ENCODE measurements around the gene PDE2A.
A peak's percentile ranks its signal among the peaks of the same experiment; 100 is the strongest.

Gene PDE2A

DNA sequence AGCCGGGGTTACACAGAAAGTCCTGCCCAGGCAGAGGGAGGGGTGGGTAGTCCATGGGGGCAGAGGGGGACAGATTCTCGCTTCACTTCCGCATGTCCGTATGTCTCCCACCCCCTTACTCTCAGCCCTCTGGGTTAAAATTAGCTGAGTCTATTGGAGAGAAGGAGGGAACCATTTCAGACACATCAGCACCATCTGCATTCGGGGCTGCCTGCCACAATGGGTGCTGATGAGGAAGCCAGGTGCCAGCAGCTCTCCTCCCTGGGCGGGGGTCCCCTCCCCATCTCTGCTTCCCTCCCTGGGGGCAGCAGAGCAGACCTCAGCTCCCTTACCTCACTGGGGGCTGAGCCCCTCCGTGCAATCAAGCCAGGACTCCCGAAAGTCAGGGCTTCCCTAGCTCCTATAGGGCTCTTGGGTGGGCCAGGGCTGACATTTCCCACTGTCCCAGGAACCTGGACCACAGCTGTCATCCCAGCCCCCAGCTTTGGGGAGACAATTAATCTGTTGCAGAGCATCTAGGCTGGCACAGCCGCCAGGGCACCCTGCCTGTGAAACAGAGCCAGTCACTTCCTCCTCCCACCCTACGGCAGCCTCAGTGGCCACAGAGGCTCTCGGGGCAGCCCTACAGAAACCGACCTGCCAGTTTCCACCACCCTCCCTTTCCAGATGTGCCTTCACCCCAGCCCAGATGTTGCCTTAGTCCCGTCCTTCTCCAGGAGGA, 67.3 kb downstream of the PDE2A start:
- no peak for DNase-seq

DNA sequence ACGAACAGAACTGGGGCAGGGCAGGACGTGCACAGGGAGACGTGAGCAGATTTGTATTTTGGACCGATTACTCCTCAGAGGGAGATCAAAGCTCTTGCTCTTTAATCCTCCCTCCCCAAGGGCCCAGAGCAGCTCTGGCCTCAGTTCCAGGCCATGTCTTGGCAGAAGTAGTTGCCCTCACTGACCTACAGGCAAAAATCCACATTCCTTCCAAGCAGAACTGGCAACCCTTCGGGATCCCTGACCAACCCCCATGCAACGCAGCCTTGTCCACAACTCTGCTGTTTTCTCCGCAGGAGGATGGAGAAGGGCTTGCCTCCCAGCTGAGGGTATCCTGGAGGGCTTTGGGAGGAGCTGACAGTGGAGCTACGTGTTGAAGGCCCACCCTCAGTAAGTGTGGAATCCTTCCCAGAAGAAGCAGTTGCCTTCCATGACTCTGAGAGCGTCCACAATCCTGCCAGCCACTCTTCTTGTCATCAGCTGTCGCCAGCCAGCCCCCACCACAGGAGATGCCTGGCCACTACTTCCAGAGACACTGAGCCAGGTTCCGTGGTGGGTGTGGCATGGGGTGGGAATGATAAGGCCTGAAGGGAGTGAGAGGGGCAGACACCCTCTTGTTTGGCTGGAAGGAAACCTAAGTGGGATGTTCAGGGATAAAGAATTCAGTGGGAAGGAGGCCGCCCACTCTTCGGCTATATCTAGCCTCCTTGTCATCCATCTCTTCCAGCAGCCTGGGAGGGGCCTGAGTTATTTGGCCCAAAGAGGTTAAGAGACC, 68.1 kb downstream of the PDE2A start:
- peak; percentile 65 for DNase-seq

DNA sequence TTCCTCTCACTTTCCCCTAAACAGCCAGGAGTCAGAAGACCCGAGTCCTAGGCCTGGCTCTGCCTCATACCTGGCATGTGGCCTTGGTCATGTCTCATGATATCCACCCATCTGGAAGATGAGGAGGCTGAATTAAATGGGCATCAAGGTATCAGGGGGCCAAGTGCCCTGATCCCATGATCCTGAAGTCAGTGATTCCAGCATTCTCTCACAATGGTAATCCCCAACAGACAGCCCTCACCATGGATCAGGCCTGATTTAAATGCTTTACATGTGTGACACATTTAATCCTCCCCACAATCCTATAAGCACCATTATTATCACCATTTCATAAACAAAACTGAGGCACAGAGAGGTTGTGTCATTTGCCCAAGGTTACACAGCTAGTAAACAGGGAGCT, 70.0 kb downstream of the PDE2A start:
- DNase-seq: no peak

DNA sequence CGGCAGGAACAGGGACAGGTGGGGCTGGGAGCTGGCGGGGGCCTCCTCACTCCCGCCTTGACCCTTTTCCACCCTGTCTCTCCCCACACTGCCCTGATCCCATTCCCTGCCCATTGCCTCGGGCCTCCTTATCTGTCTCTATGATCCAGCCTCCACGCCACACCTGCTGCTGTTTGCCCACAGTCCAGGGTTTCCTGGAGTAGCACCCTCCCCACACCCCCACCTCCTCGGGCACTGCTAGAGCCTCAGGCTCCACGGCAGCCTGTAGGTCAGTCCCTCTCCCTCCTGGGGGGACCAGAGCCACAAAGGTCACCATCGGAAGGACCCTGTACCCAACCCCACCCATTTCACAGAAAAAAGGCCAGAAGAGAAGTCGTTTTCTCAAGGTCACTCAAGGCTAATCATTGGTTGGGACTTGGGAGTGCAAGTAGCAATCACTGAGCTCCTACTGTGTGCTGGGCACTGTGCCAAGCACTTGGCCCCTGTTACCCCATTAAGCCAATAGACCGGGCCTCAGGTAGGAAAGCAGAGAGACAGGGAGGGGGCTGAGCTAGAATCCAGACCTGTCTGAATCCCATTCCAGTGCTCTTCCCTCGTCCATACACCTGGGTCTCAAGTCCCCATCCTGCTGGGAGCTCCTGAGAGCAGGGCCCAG, 71.8 kb downstream of the PDE2A start:
- no peak for DNase-seq

DNA sequence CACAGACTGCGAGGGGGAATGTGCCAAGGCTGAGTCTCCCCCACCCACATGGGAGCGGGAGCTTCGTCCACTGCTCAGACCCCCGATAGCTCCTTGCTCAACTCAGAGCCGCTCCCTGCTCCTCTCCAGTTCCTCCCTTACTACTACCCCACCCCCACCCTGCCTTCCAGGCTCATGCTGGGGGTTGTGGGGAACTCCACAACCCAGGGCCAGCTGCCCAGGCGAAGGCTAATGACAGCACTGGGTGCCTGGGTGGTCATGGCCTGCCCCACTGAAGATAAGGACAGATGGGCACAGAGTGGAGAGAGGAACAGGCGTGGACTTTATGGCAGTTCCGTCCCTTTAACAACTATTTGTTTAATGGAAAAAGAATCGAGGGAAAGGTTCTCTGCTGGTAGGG, 73.7 kb downstream of the PDE2A start:
- no peak for DNase-seq

DNA sequence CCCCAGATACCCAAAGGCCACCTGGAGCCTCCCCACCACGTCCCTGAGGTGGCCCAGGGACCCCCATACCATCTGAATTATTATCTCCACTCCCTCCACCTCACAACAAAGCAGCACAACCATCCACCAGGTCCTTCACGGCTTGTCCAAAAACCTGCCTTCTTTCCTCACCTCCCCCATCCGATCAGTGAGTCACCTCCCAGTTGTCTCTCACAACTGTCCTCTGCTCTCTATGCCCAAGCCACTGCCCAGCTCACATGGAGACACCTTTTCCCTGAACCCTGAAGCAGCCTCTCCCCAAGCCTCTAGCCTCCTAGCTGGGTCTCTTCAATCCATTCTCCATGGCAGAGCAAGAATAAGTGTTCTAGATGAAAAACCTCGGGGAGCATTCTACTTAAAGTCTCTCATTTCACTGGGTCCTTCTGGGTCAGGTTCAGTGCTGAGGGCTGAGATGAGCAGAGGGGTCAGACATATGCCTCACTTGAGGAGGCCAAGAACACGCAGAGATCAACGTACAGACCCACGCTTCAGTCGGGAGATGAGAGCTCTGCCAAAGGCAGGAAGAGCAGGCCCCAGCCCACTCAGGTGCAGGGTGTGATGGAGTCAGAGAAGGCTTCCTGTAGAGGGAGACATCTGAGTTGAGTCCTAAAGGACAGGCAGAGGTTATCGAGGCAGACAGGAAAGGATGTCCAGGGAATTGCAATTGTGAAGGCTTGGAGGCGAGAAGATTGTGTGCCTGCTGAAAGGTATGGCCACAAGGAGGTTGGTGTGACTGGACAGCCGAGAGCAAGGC, 74.7 kb downstream of the PDE2A start:
- no peak for DNase-seq

DNA sequence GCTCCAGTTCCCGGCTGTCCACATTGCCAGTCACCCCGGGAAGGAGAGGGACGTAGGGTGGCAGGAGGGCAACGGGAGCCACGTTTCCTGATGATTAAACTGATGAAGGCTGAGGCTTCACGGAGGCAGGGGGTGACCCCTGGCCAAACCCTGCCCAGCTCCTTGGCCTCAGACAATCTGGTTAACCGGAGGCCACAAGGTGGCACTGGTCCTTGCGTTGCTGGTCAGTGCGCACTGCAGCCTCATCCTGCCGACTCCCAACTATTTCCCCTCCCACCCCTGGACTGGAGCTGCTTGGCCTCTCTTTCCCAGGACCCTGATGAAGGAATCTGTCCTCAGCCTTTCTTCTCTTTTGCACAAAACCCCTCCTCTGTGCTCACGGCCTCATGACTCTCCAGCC, 75.3 kb downstream of the PDE2A start:
- DNase-seq: no peak

DNA sequence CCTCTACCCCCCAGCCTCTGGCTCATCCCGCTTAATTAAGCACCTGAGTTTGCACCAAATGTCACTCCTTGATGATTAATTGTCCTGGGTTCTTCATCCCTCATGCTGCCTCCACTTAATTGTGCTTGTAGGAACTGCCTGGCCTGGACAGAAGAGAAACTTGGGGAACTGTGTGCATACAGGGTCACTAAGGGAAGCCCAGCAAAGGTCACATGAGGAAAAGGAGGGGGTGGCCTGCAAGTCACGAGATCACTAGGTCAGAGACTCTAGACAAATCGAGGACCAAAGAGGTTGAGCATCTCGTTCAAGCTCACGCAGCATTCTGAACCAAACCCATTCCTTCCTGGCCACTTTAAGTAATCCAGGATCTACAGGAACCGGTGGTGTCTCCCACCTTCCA, 75.8 kb downstream of the PDE2A start:
- DNase-seq: no peak

DNA sequence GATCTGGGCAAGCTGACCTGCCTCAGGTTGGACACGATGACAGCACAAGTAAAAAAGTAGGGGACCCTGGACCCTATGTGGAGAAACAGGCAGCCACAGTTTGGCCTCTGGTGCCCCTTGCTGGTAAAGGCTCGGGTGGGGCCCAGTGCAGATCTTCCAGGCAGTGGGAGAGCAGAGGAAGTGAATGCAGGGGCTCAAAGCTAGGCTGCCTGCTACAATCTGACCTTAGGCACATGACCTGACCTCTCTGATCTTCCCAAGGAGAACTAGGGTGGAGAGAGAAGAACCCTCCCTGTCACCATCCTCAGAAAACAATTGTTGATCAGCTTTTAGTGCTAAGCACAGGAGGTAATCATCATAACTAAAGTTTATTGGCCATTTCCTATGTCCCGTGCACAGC, 76.5 kb downstream of the PDE2A start:
- no peak for DNase-seq

DNA sequence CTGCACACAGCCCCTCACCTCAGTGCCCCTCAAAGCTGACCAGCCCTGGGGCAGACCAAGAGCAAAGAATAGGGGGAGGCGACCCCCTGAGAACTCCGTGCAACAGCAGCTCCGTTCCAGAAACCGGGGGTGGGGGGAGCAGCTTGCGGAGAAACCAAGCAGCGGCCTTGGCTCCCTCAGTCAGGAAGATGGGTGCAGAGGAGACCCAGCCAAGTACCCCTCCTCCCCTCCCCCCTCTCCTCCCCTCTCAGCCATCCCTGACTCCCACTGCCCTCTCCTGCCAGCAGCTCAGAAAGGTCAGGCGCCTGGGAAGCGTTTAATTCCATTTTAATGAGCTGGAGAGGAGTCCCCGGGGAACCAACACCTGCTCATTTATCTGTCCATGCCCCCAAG, 78.9 kb downstream of the PDE2A start:
- DNase-seq: no peak

DNA sequence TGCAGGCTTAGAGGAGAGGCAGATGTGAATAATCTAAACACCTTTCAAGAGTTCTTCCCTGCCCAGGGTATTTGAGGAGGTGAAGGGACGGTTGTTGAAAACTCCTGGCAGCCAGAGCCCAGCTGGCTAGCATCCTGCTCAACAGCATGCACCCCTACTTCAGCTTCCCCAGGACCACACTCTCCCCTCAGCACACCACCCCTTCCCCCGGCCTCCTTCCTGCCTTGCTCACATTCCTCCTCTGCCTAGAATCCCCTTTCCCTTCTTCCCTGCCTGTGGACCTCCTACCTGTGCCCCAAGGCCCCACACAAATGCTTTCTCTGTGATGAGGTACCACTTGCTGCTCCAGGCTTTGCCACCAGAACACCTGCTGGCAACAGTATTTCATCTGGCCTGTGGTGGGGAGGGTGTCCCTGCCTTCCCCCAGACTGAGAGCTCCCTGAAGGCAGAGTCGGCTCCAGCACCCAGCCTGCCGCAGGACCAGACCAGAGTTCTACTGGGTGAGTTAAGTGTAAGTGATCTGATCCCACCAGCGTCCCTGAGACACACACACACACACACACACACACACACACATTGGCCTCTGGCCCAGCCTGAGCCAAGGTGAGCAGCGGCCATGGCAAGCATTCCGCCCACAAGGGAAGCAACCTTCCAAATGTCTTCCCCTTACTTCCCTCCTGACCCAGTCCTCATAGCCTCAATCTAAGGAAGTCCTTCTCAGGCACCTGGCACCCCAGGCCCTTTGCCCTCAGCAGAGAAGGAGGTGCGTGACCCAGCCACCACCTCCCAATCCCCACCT, 79.5 kb downstream of the PDE2A start:
- DNase-seq: no peak

DNA sequence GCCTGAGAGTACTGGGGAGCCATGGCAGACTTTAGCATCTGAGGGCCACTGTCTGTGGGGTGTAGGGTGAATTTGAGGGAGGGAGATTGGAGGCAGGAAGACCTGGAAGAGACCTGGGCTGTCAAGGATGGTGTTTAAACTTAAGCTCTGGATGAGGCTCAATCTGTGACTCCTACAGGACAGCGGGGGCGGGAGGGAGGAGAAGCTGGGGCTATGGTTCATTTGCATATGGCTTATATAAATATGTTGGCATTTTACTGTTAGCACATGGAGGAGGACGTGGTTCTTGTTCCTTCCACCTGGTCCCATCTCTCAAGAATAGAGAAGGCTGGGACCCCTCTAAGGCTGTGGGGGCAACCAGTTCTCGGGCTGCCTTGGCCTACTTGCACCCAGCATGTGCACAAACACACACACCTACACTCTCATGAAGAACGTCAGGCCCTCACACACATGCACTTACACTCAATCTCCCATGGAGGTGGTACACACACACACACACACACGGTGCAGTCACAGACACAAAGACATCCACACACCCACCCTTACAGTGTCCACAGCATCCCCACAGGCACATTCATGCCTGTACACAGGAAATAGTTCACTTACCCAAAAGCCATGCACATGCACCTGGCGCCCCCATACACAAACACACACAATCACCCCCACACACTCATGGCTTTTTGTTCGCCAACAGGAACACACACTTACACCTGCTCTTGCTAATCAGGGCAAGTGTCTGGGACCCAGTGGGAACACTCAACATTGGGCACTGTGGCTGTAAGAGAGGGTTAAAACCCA, 81.3 kb downstream of the PDE2A start:
- DNase-seq: no peak

DNA sequence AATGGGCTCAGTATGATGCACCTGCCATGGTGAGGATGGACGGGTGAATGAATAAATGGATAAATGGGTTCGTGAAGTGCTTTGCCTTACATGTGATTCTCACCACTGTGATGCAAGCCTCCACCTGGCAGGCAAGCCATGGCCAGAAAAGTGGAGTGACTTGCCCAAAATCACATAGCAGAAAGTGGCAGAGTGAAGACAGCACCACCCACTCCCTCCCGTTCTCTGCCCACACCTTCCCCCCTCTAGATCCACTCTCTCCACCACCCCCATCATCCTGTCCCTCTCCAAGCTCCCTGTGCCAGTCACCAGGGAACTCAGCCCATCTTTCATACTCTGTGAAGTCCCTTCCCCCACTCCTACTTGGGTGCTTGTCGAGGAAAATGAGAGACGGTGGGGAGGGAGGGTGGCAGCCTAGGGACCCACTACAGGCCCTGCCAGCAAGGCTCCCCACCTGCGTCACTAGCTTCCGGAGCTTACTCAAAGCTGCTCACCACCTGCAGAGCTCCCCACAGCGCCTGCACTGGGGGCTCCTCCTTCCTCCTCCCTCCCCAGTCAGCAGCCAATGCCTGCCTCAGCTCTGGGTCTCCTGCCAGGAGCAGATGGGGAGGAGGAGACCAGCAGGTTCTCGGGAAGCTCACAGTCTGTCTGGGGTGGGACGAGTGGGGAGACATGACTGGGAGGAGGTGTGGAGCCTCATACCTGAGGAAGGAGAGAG, 82.3 kb downstream of the PDE2A start:
- DNase-seq: no peak

DNA sequence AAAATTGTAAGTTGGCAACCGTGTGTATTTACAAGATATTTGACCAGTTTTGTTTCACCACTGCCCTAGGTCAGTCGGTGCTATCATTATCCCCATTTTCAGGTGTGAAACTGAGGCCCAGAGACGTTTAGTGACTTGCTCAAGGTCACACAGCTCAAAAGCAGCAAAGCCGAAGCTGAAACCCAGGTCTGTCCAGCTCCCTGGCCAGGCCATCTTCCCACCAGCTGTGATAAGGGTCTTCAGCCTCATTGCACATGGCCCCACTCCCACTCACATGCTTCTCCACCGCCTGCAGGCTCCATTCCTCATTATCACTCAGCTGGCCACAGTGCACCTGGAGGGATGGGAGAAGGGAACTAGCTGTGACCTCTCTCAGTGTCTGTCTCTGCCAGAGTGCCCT, 83.2 kb downstream of the PDE2A start:
- DNase-seq: no peak

DNA sequence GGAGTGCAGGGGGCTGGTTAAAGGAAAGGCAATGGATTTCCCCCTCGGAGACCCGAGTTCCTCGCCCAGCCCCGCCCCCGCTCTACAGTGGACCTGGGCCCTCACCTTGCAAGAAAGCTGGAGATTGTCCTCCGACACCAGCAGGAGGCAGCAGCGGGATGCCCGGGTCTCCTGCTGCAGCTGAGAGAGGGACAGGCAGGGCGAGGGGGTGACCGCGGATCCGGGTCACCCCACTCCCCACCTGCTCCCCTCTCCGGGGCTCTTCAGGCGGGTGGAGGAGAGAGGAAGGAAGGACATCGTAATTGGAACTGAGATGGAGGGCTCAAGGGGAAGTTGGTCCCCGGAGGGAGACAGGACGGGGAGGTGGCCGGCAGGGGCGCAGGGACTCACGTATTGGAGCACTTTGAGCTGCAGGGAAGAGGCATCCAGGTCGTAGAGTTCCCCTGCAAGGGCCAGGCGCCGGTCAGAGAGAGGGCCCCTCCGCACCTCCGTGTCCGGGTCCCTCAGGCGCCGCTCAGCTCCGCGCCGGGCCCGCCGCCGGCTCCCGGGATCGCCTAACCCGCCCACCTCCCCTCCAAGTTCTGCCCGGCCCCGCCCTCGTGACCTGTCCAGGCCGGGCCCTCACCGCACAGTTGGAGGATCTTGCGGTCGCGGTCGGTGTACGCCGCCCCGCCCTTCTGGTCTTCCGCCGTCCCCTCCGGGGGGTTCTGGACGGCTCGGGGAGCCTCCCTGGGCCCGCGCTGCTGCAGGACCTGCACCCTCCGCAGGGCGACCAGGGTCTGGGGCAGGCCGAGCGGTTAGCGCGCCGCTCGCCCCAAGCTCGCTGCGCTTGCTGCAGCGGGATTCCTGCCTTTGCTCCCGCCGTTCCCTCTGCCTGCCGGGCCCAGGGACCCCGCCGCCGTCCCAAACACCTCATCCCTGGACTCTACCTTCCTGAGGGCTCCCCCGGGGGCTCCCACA, 84.1 kb downstream of the PDE2A start:
- DNase-seq: no peak

DNA sequence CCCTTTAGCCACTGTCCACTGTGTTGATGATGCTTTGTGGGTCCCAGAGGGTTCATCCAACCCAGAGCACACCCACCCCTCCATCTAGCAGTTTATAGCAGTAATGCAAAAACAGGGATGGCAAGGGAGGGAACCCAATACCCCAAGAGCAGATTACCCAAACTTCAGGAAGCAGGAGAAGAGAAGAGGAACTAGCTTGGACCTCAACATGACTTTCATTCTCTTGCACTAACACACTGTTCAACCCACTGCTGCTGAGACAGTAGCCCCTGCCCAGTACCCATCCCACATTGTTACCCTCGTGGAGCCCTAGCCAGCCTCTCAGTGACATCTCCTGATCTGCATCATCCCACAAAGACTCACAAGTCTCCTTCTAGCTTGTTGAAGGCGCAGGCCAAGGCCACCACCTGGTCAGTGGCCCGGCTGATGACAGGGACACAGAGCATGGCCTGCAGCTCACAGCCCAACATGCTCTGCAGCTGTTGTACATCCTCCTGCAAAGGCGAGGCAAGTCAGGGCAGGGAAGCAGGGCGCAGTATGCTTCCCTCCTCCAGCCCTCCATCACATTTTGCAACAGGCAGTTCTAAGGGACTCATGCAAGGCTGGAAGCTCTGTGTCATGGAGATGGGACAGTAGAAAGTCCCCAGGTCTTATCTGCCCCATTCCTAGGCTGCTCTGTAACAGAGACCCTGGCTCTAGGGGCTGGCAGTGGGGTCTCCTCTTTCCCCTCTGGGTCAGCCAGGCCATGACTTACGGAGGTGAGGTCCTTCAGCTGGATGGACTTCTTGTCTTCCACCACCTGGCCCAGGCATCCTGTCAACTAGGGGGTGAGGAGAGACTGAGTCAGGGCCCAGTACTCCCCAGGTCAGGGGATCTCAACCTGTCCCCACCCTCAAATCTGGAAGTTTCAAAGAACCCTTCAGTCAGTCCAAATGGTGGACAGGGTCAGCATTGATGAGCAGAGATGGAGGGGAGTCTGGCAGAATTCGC, 85.5 kb downstream of the PDE2A start:
- no peak for DNase-seq

DNA sequence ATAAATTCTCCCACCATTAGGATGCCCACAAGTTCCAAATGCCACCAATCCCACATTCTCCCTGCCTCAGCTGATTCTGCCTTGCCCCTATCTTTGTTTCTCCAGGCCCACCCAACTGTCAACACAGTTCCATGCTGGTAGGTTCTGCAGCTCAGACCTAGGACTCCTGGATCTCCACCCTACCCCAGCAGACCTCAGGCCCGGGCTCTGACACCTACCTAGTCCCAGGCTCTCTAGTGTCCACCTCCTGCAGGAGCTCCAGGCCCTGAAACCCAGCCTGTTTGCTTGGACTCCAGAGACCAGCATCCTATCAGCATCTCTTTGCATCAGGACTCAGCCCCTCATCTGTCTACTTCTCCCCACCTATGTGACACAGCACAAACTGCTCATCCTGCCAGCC, 86.5 kb downstream of the PDE2A start:
- no peak for DNase-seq

DNA sequence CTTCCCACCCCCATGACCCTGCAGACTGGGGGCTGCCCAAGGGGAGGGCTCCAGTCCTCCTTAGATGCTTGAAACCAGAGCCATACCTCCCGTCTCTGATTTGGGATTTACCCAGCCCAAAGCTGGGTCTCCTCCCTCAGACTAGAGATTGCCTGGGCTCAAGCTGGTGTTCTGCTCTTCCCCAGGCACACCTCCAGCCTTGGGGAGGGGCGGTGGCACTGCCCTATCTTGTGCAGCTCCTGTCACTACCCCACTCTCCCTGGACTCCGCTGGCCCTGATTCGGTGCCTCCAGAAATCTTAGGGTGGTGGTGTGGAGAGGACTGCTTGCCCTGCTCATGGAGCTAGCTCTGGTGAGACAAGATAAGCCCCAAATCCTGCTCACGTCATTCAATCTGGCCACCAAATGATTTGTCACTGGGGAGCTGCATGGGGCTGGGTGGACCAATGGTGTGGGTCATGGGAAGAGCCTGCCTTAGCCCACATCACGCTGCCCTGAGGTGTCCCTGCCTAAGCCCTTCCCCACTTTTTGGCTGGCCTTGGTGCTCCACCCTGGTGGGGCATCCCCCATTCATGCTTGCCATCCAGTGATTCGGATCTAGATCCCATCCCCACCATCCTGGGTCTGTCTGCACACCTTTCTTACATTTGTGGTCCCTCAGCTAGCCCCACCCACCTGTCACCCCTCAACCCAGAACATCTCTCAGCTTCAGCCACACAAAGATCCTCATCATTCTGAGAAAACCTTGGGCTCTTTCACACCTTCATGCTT, 87.7 kb downstream of the PDE2A start:
- DNase-seq: no peak
